ENCODE results near the gene FAM124B.

Gene FAM124B, protein sequence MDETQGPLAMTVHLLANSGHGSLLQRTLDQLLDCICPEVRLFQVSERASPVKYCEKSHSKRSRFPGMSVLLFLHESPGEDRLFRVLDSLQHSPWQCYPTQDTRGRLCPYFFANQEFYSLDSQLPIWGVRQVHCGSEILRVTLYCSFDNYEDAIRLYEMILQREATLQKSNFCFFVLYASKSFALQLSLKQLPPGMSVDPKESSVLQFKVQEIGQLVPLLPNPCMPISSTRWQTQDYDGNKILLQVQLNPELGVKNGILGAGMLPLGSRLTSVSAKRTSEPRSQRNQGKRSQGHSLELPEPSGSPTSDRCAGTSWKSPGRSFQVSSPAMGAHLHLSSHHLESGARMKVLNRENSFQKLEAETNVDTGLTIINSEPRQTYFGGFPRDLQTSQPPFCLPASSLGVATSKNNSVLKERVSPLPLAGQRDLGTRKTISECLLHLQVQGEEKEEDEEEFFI

DNA sequence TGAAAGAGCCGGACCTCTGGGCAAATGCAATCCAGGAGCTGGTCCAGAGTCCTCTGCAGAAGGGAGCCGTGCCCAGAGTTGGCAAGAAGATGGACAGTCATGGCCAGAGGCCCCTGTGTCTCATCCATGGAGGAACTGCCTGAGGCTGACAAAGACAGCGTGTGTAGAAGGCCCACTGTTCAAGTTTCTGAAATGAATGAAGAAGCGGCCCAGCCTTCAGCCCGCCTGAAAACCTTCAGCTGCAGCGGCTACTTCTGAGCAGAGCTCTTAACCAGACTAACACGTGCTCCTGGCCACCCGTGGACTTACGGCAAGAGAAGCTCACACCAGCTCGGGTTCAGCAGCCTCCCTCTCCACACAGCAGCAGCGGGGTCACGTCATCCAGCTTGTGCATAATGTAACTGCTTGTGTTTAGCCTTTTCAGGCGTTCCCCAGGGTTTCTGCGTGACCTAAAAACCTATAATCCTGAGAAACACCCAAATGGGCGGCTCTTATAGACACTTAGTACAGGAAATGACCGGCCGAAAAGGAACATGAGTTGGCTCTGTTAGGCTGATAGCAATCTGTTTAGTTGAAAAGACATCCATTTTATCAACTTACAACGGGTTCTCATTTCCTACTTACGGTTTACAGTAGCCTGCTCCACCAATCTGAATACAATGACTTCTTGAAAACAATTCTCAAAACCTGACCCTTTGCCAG lies at the start of gene FAM124B:
Gene FAM124B, minus strand, starts transcription at position 467 of the 702 bp plus-strand sequence. Its CDS starts 339 bp downstream, at position 128.
- DNase-seq: peak in 11 of 14 donors; percentile 2 to 45 (median 15)

DNA sequence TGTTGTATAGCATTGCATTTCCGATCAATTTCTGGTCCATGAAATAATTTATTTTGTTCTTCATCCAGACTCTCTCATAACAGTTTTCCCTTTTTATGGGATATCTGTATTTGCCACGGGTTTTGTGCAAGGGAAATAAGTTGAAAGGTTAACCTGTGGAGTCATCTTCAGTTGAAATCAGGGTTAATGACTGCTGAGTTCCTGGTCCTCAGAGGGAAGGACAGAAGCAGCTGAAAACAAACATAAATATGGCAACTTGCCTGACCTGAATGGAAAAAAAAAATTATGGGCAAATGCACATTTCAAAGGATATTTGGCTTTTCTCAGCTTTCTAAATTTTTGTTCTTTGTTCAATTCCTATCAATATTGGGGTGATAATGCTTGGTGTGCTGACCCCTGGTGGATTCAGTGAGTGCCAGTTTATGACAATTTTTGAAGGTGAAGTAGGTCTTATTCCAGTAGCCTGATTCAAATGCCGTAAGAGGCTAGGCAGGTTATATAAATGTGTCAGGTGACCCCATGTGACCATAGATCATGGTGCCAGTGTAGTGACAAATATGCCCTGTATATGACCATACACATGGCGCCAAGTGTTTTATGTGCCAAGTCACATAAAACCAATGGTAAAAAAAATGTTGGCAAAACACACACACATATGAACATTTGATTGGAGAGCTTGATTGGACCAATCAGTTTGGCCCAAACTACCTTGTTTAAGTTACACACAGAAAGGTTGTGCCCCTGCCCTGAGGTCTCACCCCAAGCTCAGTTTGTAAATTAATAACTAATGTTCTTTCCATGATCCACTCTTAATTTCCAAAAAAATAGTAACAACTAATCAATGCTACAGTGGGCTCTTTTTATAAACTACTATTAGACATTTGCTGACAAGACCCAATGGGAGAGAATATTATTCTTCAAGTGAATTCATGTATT lies 47.6 kb upstream of the FAM124B start:
- no peak for DNase-seq

DNA sequence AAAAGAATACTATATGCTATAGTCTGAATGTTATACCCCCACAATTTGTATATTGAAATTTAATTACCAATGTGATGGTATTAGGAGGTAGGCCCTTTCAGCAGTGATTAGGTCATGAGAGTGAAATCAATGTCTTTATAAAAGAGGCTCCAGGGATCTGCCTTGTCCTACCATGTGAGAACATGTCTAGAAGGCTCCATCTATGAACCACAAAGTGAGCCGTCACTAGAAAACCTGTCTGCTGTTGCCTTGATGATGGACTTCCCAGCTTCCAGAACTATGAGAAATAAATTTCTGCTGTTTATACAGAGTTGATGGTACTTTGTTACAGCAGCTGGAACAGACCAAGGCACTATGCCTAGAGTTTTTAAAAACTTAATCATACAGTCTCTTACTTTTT lies 46.3 kb upstream of the FAM124B start:
- DNase-seq: no peak

DNA sequence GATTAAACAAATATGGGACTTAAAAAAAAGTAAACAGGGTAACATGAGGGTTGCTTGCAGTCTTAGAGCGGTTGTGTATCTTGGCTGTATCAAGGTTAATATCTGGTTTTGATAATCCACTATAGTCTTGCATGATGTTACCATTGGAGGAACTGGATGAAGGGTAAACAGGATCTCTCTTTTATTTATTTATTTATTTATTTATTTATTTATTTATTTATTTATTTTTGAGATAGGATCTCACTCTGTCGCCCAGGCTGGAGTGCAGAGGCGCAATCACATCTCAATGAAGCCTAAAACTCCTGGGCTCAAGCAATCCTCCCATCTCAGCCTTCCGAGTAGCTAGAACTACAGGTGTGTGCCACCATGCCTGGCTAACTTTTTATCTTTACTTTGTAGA lies 42.9 kb upstream of the FAM124B start:
- no peak for DNase-seq

DNA sequence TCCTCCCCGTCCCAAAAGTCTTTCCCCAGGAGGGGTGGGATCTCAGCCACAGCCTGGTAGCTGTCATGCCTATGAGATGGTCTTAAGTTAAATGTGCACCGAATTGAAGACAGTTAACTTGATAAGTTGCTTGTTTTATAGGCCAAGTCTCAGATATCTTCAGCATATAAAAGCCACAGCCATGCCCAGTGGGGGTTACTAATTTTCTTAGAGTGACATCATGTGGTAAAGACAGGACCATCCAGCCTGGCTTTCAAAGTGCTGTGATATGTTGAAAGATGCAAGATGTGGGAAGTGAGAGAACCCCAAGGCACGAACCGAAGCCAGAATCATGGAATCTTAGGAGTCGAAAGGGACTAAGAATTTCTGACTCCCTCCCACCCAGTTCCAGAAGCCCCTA lies 42.1 kb upstream of the FAM124B start:
- no peak for DNase-seq

DNA sequence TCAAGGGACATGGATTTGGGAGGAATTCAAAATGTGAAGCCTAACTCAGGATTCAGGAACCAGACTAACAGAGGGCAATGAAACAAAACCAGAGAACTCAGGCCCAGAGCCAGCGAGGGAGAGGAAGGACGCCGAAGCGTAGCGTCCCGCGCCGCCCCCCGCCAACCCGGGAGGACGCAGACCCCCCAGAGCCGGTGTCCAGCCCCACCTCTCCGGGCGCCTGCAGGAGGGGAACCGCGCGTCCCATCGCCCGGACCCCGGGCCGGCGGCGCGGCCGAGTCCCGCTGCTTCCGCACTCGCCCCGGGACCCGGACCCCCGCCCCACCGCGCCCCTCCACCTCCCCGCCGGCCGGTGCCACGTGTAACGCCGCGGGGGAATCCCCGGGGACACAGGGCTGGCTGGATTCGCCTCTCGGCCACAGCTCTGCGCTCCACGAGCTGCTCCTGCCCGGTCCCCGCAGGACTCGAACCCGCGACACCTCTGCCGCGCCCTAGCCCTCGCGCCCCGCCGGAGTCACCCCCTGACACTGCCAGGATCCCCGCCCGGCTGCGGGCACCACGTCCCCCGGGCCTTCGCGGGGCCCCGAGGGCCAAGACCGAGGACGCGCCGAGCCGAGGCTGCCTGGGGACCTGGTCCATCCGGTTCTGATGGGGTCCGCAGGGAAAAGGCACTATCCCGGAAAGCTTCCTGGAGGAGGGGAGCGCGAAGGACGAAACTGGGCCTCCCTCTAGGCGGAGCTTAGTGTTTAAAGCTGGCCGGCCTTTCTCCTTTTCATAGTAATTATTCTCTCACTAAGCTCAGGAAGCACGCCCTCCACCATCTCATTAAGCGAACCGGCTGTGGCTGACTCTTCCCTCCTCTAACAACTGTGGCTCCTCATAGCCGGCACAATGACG lies 40.4 kb upstream of the FAM124B start:
- no peak for DNase-seq

DNA sequence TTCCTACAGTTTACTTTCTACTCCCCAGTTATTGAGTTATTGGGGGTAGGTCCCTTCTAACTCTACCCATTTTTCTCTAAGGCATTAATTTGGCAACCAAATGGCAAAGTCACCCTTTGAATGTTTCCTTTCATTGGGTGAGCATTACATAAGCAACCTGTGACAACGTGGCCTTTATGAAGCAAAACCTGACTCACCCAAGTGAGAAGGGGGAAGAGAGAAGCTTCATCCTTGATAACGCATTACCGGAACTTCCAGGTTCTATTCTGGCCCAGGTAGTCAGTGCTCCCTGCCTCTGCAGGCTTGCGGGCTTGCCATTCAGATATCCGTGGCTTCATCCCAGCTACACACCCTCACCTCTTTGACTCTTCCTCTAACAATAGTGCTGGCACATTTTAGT lies 39.1 kb upstream of the FAM124B start:
- DNase-seq: no peak

DNA sequence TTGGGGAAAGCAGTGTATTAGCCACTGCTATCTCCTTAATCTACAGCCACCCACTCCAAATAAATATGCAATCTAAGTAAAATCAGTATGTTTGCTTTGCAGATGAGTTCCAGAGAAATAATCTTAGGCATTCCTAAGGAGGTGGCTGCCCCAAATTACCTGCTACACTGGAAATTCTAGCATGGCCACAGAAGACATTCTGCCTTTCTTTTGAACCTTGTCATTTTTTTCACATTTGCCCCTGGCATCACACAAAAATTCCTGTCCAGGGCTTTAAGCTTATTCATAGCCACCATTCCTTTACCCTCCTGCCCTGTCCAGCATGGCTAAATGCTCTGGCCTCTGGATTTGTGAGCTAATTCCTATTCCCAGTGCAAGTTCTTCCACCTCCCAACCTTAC lies 36.8 kb upstream of the FAM124B start:
- DNase-seq: no peak

DNA sequence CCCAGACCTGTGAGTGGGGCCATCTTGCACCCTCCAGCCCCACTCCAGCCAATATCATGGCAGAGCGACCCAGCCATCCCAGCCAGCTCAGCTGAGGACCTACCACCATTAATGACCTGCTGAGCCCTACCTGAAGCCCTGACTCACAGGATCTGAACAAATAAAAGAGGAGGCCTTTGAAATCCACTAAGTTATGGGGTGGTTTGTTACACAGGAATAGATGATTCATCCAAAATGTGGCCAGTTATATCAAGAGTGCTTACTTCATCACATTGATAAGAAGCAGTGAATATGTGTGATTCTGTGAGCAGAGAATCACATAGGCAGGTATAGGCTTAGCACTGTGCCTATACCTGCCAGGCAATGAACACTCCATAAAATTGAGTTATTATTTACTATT lies 34.7 kb upstream of the FAM124B start:
- DNase-seq: no peak

DNA sequence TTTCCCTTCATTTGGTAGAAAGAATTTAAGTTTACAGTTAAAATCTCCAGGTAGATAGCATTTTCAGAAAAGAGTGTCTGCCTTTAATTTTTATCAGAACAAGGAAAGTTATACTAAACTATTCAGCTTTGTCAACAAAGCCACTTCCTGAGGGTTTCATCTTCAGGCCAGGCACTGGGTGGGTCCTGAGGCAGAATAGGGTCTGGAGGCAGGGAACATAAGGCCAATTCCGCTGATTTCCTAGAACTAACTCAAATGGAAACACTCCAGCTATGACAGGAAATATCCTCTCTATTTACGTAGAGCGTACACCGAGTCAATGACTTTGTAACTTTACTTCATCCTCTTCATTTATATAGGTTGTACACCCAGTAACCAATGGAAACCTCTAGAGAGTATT lies 32.7 kb upstream of the FAM124B start:
- no peak for DNase-seq

DNA sequence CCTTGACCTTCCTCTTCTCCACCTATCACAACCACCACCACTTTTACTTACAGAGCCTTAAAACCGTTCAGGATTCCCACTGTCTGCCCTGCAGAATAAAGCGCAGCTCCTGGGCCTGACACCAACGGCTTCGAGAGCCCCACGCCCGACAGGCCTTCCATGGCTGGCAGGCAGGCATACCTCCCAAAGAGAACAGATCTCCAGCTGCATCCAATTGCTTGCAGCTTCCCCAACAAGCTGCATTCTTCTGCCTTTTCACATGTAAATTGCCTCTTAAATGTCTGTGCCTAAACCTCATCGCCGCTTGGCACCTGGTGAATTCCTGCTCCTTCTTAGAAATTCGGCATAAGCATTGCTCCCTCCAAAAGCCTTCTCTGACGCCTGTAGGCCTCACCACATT lies 31.5 kb upstream of the FAM124B start:
- no peak for DNase-seq

DNA sequence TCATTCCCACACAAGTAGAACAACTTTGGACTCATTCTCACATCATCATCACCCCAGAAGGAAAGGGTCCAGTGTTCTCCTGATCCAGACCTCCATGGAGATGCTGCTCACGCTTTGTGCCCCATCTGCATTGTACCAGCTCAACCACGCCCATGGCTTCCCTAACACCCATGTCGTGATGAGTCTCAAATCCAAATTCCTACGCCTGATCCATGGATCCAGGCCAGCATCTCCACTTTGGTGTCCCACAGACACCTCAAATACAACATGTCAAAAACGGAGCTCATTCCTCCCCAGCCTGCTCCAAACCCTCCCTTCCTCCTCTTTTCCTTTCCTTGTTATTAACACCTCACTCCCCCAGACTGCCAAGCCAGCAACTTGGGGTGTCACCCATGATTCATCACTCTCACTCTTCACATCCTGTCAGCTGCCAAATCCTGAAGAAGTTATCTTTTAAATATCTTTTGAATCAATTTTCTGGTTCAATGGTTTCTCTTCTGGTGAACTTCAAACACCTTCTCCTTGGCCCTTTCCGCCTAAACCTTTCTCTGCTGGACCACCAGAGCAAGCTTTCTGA lies 30.2 kb upstream of the FAM124B start:
- DNase-seq: no peak

DNA sequence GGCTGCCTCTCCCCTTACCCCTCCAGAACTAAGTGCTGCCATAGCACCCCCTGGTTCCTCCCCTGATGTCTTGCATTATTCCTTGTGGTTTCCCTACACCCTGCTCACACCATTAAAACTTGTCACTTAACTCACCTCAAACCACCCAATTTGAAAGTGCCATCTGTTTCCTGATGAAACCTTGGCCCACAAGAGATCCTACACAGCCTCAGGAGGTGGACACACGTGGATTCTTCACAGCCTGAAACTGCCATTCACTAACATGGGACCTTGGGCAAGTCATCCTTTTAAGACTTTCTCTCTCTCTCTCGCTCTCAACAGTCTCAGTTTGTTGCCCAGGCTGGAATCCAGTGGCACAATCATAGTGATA lies 27.5 kb upstream of the FAM124B start:
- DNase-seq: no peak

DNA sequence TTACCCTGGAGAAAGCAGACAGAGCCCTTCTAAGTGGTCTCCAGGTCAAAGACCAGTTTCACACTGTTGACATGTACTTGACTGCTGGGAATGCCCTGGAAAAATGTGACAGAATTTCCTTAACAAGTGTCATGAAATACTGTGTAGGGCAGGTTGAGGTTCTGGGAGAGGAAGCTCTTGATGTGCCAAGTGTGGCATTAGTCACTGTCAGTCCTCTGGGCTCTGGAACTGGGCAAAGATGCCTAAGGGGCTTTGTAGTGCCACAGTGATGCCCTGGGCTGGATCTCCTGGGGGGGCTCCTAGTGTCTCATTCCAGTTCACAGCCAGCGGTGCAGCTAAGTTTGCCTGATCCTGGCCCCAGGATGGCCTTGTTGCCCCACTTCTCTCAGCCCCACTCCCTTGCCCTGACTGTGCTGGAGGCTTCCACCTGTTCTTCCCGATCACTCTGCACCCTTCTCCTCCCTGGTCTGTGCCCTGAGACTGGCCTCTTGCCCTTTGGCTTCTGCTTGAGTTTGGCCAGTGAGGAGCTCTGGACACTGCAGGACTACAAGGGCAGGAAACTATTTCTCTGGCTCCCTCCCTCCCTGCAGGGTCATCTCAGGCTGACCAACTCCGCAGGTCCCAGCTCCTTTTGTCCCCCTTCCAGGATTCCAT lies 27.0 kb upstream of the FAM124B start:
- DNase-seq: no peak

DNA sequence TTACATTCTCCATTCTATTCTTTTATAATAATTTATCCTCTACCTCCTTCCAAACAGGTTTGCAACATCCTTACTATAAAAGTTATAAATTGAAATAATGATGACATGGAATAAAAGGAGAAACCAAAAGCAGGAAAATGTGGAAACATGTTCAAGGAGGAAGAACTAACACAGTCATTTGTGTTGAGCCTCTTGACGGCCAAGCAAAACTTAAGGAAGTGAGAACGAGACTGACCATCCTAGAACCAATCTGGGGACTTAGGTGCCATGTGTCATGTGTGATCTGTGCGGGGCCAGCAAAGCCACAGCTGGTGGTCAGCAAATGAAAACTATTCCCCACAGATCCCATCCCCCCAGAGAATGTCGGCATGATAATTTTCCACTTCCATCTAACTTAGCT lies 25.6 kb upstream of the FAM124B start:
- DNase-seq: no peak

DNA sequence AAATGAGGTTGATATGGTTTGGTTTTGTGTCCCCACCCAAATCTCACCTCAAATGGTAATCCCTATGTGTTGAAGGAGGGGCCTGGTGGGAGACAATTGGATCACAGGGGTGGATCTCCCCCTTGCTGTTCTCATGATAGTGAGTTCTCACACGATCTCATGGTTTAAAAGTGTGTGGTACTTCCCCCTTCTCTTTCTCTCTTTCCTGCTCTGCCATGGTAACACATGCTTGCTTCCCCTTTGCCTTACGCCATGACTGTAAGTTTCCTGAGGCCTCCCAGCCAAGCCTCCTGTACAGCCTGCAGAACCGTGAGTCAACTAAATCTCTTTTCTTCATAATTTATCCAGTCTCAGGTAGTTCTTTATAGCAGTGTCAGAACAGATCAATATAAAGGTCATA lies 24.7 kb upstream of the FAM124B start:
- no peak for DNase-seq

DNA sequence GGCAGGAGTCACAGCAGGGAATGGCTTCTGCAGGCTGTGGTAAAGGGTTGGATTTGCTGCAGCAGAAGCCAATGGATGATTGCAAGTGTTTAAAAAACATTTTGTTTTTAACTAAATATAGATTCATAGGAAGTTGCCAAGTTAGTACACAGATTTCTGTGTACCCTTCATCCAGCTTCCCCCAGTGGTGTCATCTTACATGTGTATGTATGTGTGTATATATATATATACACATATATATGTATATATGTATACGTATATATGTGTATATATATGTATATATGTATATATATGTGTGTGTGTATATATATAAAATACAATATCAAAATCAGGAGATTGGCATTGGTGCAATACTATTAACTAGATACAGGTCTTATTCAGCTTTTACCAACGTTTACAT lies 19.2 kb upstream of the FAM124B start:
- no peak for DNase-seq

DNA sequence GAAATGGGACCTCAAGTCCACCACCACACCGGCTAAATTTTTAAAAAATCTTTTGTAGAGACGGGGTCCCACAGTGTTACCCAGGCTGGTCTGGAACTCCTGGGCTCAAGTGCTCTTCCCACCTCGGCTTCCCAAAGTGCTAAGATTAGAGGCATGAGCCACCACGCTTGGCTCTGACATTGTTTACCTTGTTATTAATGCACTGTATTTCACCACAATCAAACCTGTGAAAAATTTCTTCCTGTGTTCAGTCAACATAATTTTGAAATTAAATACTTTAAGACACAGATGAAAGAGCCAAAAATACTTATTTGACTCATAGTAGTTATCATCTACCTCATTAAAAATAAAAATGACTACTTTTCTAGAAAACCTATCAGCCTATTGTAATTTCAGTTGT lies 16.0 kb upstream of the FAM124B start:
- DNase-seq: no peak

DNA sequence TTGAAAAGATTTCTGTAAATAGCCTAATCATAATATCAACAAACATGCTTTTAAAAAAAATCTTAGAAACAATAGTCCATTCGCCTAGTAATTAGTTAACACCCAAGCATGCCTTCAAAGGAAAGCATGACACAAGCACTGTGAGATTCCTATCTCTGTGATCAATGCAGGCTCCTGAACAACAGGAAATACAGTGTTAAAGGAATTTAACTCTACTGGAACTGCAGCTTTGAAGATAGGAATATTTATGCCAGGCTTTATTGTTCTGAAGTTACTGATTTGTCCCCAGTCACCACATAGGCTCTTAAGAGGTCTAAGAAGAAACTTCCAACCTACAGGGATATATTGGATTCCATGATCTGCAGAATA lies 15.4 kb upstream of the FAM124B start:
- no peak for DNase-seq

DNA sequence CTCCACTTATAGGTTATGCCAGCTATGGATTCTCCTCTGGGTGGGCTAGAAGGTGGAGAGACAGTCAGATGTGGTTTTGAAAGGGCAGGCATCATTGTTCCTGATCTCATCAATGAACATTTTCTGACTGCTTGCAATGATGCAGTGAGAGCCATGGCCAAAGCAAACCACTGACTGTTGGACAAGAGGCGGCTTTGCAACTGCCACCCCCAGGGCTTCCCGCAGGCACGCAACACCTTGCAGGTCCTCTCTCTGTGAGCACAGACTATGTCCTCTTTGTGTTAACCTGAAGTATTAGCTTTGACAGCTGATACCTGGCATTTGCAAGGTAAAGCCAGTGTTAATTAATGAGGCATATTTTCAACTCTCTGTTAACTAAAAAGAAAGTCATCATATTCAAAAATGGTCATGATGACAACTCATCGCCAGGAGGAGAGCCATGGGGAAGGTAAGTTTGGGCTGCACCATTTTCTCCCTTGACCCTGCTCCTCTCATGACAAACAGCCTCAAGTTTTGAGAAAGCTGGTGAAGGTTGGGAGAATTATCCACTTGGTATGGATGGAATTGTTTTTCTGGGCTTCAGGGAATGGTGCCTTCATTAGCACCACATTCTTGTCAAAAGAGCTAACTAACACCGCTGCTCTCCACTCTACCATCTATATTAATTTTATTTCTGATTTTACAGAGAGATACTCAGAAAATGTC lies 14.9 kb upstream of the FAM124B start:
- no peak for DNase-seq
